GM19351 (cell line): ENCODE measurements around the gene RAP1A.
"Not testable (repeated sequence)": the region's sequence is repeated elsewhere in the genome, so short reads cannot be mapped to it uniquely, and the experiment has no call there.

Experiments
- ATAC-seq: cut with Tn5 transposase; IDR thresholded peaks from one replicate; pipeline ENCODE4 v1.9.1; 2021; ENCODE audit warnings: mild to moderate bottlenecking, moderate library complexity; ENCODE audit not compliant: unreplicated experiment

The RAP1A gene

DNA sequence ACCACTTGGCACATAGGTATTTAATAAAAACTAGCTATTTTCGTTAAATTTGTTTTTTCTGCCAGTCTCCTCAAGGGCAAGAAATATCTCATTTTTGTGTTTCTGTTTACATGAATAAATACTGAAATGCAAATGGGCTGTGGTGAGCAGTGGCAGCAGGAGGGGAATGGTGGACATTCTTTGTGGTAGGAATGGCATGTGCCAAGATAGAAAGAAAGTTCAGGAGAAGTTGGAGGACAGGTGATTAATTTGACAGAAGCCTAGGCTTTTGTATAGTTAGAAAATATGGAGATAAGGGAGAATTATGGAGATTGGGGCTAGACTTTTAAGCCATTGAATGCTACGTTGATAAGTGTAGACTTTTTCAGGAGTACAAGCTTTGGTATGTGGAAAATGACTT lies 8.6 kb downstream of the RAP1A start:
- no peak for ATAC-seq

- no peak for ATAC-seq
Observed at GRCh38 chr1:111629190-111629954, 9.8 kb downstream of the RAP1A start.

DNA sequence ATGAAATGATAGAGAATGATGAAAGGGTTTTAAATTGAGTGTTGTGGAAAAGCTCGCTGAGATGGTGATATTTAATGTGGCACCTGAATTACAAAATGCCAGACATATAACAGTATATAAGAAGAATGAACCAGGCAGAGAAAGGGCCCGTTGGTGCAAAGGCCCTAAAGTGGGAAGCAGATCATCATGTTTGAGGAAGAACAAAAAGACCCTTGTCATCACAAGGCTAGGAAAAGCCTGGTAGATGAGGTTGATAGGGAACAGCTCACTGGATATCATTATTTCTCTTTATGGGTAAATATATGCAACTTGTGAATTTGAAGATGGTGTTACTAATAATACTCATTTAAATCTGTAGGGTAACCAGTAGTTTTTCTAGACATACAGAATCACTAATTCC lies 11.0 kb downstream of the RAP1A start:
- ATAC-seq, result no peak

GRCh38 chr1:111631502-111631901 lies 11.9 kb downstream of the RAP1A start:
- ATAC-seq, result no peak

- not testable (repeated sequence) for ATAC-seq
Observed at GRCh38 chr1:111632771-111633170, 13.2 kb downstream of the RAP1A start.

GRCh38 chr1:111633736-111634247 lies 14.2 kb downstream of the RAP1A start:
- ATAC-seq, result no peak

GRCh38 chr1:111635324-111636009 lies 15.9 kb downstream of the RAP1A start:
- ATAC-seq, result no peak

GRCh38 chr1:111638320-111638719 lies 18.7 kb downstream of the RAP1A start:
- no peak for ATAC-seq

GRCh38 chr1:111639602-111640198 lies 20.1 kb downstream of the RAP1A start:
- no peak for ATAC-seq

DNA sequence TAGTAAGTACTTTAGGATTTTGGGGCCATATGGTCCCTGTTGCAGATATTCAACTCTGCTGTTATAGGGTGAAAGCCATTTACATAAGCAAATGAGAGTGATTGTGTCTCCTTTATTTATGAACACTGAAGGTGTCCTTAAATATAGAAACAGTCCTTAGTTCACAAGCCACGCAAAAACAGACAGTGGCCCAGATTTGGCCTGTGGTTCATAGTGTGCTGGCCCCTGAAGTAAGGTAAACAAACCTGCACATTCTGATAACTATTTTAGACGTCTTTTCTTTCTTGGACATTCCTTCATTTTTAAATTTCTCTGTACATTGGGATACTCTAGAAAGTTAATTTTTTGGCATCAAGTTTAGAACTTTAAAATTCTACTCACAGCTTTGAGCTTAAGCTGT lies 23.5 kb downstream of the RAP1A start:
- no peak for ATAC-seq

DNA sequence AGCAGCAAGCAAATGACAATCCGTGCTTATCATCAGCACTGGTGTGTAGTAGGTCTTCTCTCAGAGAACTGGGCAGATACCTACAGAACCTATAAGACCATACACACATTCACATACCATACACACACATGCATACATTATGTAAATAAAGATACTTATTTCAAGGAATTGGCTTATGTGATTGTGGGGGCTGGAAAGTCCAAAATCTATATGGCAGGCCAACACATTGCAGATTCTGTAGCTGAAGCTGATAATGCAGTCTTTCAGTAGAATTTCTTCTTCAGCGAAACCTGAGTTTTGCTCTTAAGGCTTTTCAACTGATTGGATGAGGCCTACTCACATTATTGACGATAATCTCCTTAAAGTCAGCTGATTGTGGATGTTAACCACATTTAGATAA lies 24.1 kb downstream of the RAP1A start:
- no peak for ATAC-seq

DNA sequence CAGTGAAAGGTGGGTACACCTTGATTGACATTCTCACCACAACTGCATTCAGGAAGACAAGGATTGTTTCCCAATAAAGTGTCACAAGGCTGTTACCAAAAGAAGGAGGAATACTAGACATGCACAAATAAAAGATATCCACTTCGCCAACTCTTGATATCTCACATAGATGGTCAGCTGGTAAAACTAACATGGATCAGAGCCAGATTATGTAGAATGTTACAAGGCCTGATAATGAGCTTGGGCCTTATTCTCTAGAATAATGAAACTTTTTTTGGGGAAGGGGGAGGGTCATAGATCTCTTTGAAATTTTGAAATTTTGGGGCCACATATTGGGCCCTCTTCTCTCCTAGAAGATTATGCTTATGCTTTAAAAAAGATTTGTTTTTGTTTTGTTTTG lies 24.9 kb downstream of the RAP1A start:
- ATAC-seq, result no peak

DNA sequence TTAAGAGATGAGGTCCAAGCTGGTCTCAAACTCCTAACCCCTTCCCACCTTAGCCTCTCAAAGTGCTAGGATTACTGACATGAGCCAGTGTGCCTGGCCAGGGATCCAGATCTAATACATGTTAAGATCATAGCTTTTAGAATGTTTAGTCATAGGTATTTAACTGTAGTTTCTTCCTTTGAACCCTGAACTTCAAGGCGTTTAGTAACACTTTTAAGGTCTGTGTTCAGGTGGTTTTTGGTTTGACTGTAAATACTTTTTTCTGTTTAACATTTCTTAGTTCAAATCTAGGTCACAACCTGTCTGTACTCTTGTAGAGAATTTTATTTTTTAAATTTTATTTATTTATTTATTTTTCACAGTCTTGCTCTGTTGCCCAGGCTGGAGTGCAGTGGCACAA lies 28.1 kb downstream of the RAP1A start:
- no peak for ATAC-seq

GRCh38 chr1:111648806-111649205 lies 29.2 kb downstream of the RAP1A start:
- no peak for ATAC-seq

GRCh38 chr1:111649227-111649626 lies 29.6 kb downstream of the RAP1A start:
- ATAC-seq, result no peak

GRCh38 chr1:111649648-111650047 lies 30.1 kb downstream of the RAP1A start:
- no peak for ATAC-seq

DNA sequence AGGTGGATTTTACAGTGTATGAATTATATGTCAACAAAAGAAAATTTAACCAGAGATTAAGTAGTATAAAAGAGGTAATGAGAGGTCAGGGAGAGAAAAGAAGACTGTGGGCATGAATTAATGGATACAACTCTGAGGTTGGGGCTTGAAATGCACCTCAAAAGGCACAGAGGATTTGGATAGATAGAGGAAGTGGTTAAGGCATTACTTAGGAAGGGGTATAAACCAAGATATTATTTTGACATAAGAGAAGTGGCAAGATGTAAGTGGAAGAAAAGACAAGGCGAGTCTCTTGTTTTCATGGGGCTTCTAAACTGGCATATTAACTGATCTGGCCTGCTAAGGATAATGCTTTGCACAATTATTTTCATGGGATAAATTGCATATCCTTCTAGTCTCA lies 34.1 kb downstream of the RAP1A start:
- ATAC-seq, result no peak

- no peak for ATAC-seq
Observed at GRCh38 chr1:111654839-111655238, 35.2 kb downstream of the RAP1A start.

- ATAC-seq, result no peak
Observed at GRCh38 chr1:111656086-111657017, 36.8 kb downstream of the RAP1A start.

GRCh38 chr1:111658622-111659021 lies 39.0 kb downstream of the RAP1A start:
- ATAC-seq, result no peak
